Muscle of arm (tissue), 14 donors: ENCODE measurements around the gene SOX4. TPM values are rescaled to one million over a fixed set of nuclear protein-coding genes. Genes with fewer than 3 reads are reported as not detected.
"Not testable (repeated sequence)": the region's sequence is repeated elsewhere in the genome, so short reads cannot be mapped to it uniquely, and the experiment has no call there.

ENCODE experiments used
- DNase-seq: peaks from one replicate; pipeline ENCODE4 v3.0.0-alpha.2; 2013
- long read RNA-seq, 11 donors: transcript quantifications; one replicate each; lab custom pipeline, GENCODE V29; 2026
- polyA plus RNA-seq, 12 donors: library from polyadenylated mRNA; unstranded; fragments of 120-200 nt; gene quantifications; one replicate each; pipeline ENCODE4 v1.2.1, GENCODE V29; 2013; ENCODE audit not compliant: insufficient read length in 12 of 12

Gene SOX4
- 100 to 1,000 TPM in 2 of 12 donors, 10 to 100 TPM in 10; 38.5 to 783 (median 43.7) TPM for polyA plus RNA-seq
- long read RNA-seq, donor 1, full-length matches to known transcripts: 410 of 410 reads
- long read RNA-seq, donor 1, partial matches to known transcripts: 0 of 410 reads
- long read RNA-seq, donor 1, other reads (novel, unspliced or antisense): 0 of 410 reads
- long read RNA-seq, donor 2, full-length matches to known transcripts: 247 of 247 reads
- long read RNA-seq, donor 2, partial matches to known transcripts: 0 of 247 reads
- long read RNA-seq, donor 2, other reads (novel, unspliced or antisense): 0 of 247 reads
- long read RNA-seq, donor 3, full-length matches to known transcripts: 119 of 119 reads
- long read RNA-seq, donor 3, partial matches to known transcripts: 0 of 119 reads
- long read RNA-seq, donor 3, other reads (novel, unspliced or antisense): 0 of 119 reads
- long read RNA-seq, donor 4, full-length matches to known transcripts: 87 of 87 reads
- long read RNA-seq, donor 4, partial matches to known transcripts: 0 of 87 reads
- long read RNA-seq, donor 4, other reads (novel, unspliced or antisense): 0 of 87 reads
- long read RNA-seq, donor 5, full-length matches to known transcripts: 191 of 191 reads
- long read RNA-seq, donor 5, partial matches to known transcripts: 0 of 191 reads
- long read RNA-seq, donor 5, other reads (novel, unspliced or antisense): 0 of 191 reads
- long read RNA-seq, donor 6, full-length matches to known transcripts: 99 of 99 reads
- long read RNA-seq, donor 6, partial matches to known transcripts: 0 of 99 reads
- long read RNA-seq, donor 6, other reads (novel, unspliced or antisense): 0 of 99 reads
- long read RNA-seq, donor 7, full-length matches to known transcripts: 130 of 130 reads
- long read RNA-seq, donor 7, partial matches to known transcripts: 0 of 130 reads
- long read RNA-seq, donor 7, other reads (novel, unspliced or antisense): 0 of 130 reads
- long read RNA-seq, donor 8, full-length matches to known transcripts: 202 of 202 reads
- long read RNA-seq, donor 8, partial matches to known transcripts: 0 of 202 reads
- long read RNA-seq, donor 8, other reads (novel, unspliced or antisense): 0 of 202 reads
- long read RNA-seq, donor 9, full-length matches to known transcripts: 229 of 229 reads
- long read RNA-seq, donor 9, partial matches to known transcripts: 0 of 229 reads
- long read RNA-seq, donor 9, other reads (novel, unspliced or antisense): 0 of 229 reads
- long read RNA-seq, donor 10, full-length matches to known transcripts: 179 of 179 reads
- long read RNA-seq, donor 10, partial matches to known transcripts: 0 of 179 reads
- long read RNA-seq, donor 10, other reads (novel, unspliced or antisense): 0 of 179 reads
- long read RNA-seq, donor 11, full-length matches to known transcripts: 189 of 189 reads
- long read RNA-seq, donor 11, partial matches to known transcripts: 0 of 189 reads
- long read RNA-seq, donor 11, other reads (novel, unspliced or antisense): 0 of 189 reads

GRCh38 chr6:21593412-21593926 lies at the start of gene SOX4:
SOX4 (plus strand) TSS chr6:21593751; CDS start chr6:21594535, 784 bp downstream.
- DNase-seq: peak; percentile 99

- DNase-seq: not testable (repeated sequence)
These were observed 41.3 kb upstream of the SOX4 start for GRCh38 chr6:21552286-21552685.

GRCh38 chr6:21554286-21554685 lies 39.3 kb upstream of the SOX4 start:
- no peak for DNase-seq

- DNase-seq: no peak
These were observed 38.4 kb upstream of the SOX4 start for GRCh38 chr6:21555197-21555596.

- no peak for DNase-seq
These were observed 37.0 kb upstream of the SOX4 start for GRCh38 chr6:21556511-21556910.

- no peak for DNase-seq
These were observed 36.4 kb upstream of the SOX4 start for GRCh38 chr6:21556968-21557721.

- no peak for DNase-seq
These were observed 34.3 kb upstream of the SOX4 start for GRCh38 chr6:21559238-21559637.

GRCh38 chr6:21560249-21560648 lies 33.3 kb upstream of the SOX4 start:
- DNase-seq: no peak

GRCh38 chr6:21565431-21565830 lies 28.1 kb upstream of the SOX4 start:
- DNase-seq: no peak

GRCh38 chr6:21578523-21578922 lies 15.0 kb upstream of the SOX4 start:
- DNase-seq: no peak

- DNase-seq: no peak
These were observed 10.9 kb upstream of the SOX4 start for GRCh38 chr6:21582651-21583050.

- DNase-seq: no peak
These were observed 7.3 kb upstream of the SOX4 start for GRCh38 chr6:21586300-21586699.

- DNase-seq: no peak
These were observed 6.8 kb upstream of the SOX4 start for GRCh38 chr6:21586740-21587178.

GRCh38 chr6:21587179-21587960 lies 6.2 kb upstream of the SOX4 start:
- DNase-seq: peak; percentile 86

- peak; percentile 88 for DNase-seq
These were observed 5.5 kb upstream of the SOX4 start for GRCh38 chr6:21587961-21588480.

GRCh38 chr6:21588481-21589351 lies 4.8 kb upstream of the SOX4 start:
- peak; percentile 90 for DNase-seq

GRCh38 chr6:21589352-21590345 lies 3.9 kb upstream of the SOX4 start:
- DNase-seq: peak; percentile 94
